Neural progenitor cell (in vitro differentiated cells): ENCODE data around the gene SDC1. TPM values are rescaled to one million over a fixed set of nuclear protein-coding genes. Genes with fewer than 3 reads are reported as not detected.

ENCODE experiments used
- DNase-seq: peaks from one replicate; pipeline ENCODE4 v3.0.0-alpha.2; 2016; ENCODE audit warnings: low spot score
- H2AFZ ChIP-seq: fragments of 200-600 bp; sonication (generic); replicated peaks from 2 replicates; pipeline ENCODE4 v1.6.1; 2016; ENCODE audit warnings: antibody characterized with exemption
- H3F3A ChIP-seq: fragments of 200-600 bp; sonication (generic); 2 replicates; pipeline ENCODE4 v1.6.1; 2016; ENCODE audit warnings: antibody characterized with exemption, low read depth
- H3K27ac ChIP-seq: fragments of 200-600 bp; sonication (generic); 2 replicates; pipeline ENCODE4 v1.5.1; 2016; ENCODE audit warnings: mild to moderate bottlenecking
- H3K27me3 ChIP-seq: fragments of 200-600 bp; sonication (generic); 2 replicates; pipeline ENCODE4 v1.6.1; 2016; ENCODE audit warnings: mild to moderate bottlenecking, moderate library complexity
- H3K36me3 ChIP-seq: fragments of 200-600 bp; sonication (generic); 2 replicates; pipeline ENCODE4 v1.5.1; 2016
- H3K4me1 ChIP-seq: fragments of 200-600 bp; sonication (generic); 2 replicates; pipeline ENCODE4 v1.6.1; 2016; ENCODE audit warnings: mixed run types
- H3K4me2 ChIP-seq: fragments of 200-600 bp; sonication (generic); 2 replicates; pipeline ENCODE4 v1.6.1; 2016
- H3K4me3 ChIP-seq: fragments of 200-600 bp; sonication (generic); 2 replicates; pipeline ENCODE4 v1.5.1; 2016
- H3K79me2 ChIP-seq: fragments of 200-600 bp; sonication (generic); 2 replicates; pipeline ENCODE4 v1.6.1; 2016; ENCODE audit warnings: low read depth
- H3K9ac ChIP-seq: fragments of 200-600 bp; sonication (generic); 2 replicates; pipeline ENCODE4 v1.6.1; 2016
- H3K9me3 ChIP-seq: fragments of 200-600 bp; sonication (generic); 2 replicates; pipeline ENCODE4 v1.5.1; 2016; ENCODE audit warnings: low read depth
- H4K20me1 ChIP-seq: fragments of 200-600 bp; sonication (generic); 2 replicates; pipeline ENCODE4 v1.6.1; 2016; ENCODE audit warnings: low read depth
- H3K27ac Mint-ChIP-seq: 3 replicates; pipeline ENCODE4 v1.8.0; 2021; ENCODE audit warnings: mixed read lengths
- H3K27me3 Mint-ChIP-seq: 2 replicates; pipeline ENCODE4 v1.8.0; 2022; ENCODE audit warnings: low read depth, mild to moderate bottlenecking, inconsistent platforms, moderate library complexity, mixed read lengths; ENCODE audit not compliant: insufficient read depth
- H3K36me3 Mint-ChIP-seq: 3 replicates; pipeline ENCODE4 v1.8.0; 2021; ENCODE audit warnings: mixed read lengths
- H3K4me1 Mint-ChIP-seq: 3 replicates; pipeline ENCODE4 v1.8.0; 2021; ENCODE audit warnings: mixed read lengths
- H3K4me3 Mint-ChIP-seq: 3 replicates; pipeline ENCODE4 v1.8.0; 2021; ENCODE audit warnings: mild to moderate bottlenecking, moderate library complexity, mixed read lengths
- H3K9me3 Mint-ChIP-seq: 3 replicates; pipeline ENCODE4 v1.8.0; 2020; ENCODE audit warnings: mixed read lengths
- EZH2 ChIP-seq: fragments of 200-600 bp; sonication (generic); IDR thresholded peaks from 2 replicates; pipeline ENCODE4 v1.6.1; 2017; ENCODE audit warnings: antibody characterized with exemption, mild to moderate bottlenecking, moderate library complexity
- EZH2phosphoT487 ChIP-seq: fragments of 200-600 bp; sonication (generic); IDR thresholded peaks from 2 replicates; pipeline ENCODE4 v1.6.1; 2017; ENCODE audit warnings: antibody characterized with exemption
- total RNA-seq: library from RNA; depleted of rRNA; stranded (reverse); fragments of >200 nt; gene quantifications from 2 replicates; pipeline ENCODE4 v1.2.3, GENCODE V29; 2015; ENCODE audit warnings: low replicate concordance
- TF ChIP-seq, protein P1 (sequence below): fragments of 200-600 bp; sonication (generic); IDR thresholded peaks from 2 replicates; pipeline ENCODE4 v1.5.1; 2017; ENCODE audit warnings: antibody characterized with exemption, mild to moderate bottlenecking

SDC1 gene
- total RNA-seq, 1 donor from 2014 or later: 27.5 TPM

DNA sequence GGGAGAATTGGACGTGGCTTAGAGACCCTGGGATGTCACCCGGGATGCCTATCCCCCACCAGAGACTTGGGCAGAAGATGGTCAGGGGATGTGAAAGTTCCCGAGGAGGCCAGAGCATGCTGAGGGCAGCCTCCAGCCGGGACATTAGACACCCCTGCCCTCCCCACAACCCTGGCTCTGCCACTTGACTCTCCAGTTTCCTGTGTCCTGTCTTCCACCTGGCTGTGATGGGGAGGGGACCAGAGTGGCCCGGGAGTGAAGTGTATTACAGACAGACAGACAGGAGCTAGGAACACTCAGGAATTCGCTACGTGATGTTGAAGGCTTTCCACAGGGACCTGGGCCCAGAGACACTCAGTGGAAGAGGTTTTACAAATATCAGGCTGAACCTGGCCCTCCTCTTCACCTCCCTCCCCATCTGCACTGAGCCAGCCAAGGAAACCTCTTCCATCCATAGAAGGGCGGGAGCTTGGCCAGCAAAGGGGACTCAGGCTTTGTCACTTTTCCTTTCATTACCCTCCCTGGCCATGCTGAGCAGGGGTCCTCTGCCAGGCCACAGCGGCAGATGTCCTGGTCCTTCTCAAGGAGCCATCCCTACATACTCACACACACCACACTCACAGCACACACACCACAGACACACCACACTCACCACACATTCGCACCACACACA is 60.7 kb downstream of the SDC1 start:
- H3K4me3 ChIP-seq: no peak overlapping the region
- no peak overlapping the region for H3K9ac ChIP-seq
- H3K79me2 ChIP-seq: no peaks in the 10 kb centered on the region
- Mint-ChIP-seq H3K27ac (no peak overlapping the region), H3K36me3 (no peaks in the 10 kb centered on the region), H3K9me3 (peaks cover 2% of the 10 kb centered on the region), H3K4me1 (peaks cover 3% of the 10 kb centered on the region), H3K4me3 (no peak overlapping the region), H3K27me3 (no peaks in the 10 kb centered on the region)
- peaks cover 17% of the 10 kb centered on the region for H3F3A ChIP-seq
- H2AFZ ChIP-seq: peak overlapping the region; percentile 31
- H3K27ac ChIP-seq: no peak overlapping the region
- no peaks in the 10 kb centered on the region for H3K27me3 ChIP-seq
- TF ChIP-seq, protein P1, sequence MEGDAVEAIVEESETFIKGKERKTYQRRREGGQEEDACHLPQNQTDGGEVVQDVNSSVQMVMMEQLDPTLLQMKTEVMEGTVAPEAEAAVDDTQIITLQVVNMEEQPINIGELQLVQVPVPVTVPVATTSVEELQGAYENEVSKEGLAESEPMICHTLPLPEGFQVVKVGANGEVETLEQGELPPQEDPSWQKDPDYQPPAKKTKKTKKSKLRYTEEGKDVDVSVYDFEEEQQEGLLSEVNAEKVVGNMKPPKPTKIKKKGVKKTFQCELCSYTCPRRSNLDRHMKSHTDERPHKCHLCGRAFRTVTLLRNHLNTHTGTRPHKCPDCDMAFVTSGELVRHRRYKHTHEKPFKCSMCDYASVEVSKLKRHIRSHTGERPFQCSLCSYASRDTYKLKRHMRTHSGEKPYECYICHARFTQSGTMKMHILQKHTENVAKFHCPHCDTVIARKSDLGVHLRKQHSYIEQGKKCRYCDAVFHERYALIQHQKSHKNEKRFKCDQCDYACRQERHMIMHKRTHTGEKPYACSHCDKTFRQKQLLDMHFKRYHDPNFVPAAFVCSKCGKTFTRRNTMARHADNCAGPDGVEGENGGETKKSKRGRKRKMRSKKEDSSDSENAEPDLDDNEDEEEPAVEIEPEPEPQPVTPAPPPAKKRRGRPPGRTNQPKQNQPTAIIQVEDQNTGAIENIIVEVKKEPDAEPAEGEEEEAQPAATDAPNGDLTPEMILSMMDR: no peak
- TF ChIP-seq EZH2phosphoT487: no peak
- TF ChIP-seq EZH2: no peak
- H3K9me3 ChIP-seq: no peaks in the 10 kb centered on the region
- no peak overlapping the region for H3K4me2 ChIP-seq
- H4K20me1 ChIP-seq: no peaks in the 10 kb centered on the region
- H3K36me3 ChIP-seq: no peaks in the 10 kb centered on the region
- H3K4me1 ChIP-seq: peaks cover 11% of the 10 kb centered on the region
- peak; percentile 40 for DNase-seq

DNA sequence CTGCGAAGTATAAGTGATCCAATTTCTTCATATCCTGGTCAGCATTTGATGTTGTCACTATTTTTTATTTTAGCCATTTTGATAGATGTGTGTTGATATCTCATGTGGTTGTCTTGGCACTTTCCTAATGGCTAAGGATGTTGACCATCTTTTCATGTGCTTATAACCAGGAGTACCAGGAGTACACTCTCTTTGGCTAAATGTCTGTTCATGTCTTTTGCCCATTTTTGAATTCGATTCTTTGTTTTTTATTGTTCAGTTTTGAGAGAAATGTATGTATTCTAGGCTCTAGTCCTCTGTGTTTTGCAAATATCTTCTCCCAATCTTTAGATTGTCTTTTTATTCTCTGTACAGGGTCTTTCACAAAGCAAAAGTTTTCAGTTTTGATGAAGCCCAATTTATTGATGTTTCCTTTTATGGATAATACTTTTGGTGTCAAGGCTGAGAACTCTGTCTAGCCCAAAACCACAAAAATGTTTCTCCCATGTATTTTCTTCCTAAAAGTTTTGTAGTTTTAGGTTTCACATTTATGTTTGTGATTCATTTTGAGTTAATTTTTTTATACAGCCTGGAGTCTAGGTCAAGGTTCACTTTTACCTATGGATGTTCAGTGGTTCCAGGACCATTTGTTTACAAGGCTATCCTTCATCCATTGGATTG is 65.4 kb downstream of the SDC1 start:
- Histone ChIP-seq H4K20me1 (no peaks in the 10 kb centered on the region), H3K4me1 (peaks cover 4% of the 10 kb centered on the region), H3K27me3 (no peaks in the 10 kb centered on the region), H3K36me3 (no peaks in the 10 kb centered on the region), H3K9ac (no peak overlapping the region), H3K4me2 (no peak overlapping the region), H3K4me3 (no peak overlapping the region), H3K9me3 (no peaks in the 10 kb centered on the region), H3K27ac (no peak overlapping the region), H3F3A (peaks cover 6% of the 10 kb centered on the region), H2AFZ (no peak overlapping the region), H3K79me2 (no peaks in the 10 kb centered on the region)
- peaks cover 2% of the 10 kb centered on the region for H3K27me3 Mint-ChIP-seq
- no peaks in the 10 kb centered on the region for H3K36me3 Mint-ChIP-seq
- peaks cover 2% of the 10 kb centered on the region for H3K9me3 Mint-ChIP-seq
- TF ChIP-seq EZH2: no peak
- TF ChIP-seq, protein P1: no peak
- no peak for TF ChIP-seq EZH2phosphoT487
- no peaks in the 10 kb centered on the region for H3K4me1 Mint-ChIP-seq
- H3K27ac Mint-ChIP-seq: no peak overlapping the region
- H3K4me3 Mint-ChIP-seq: no peak overlapping the region
- no peak for DNase-seq

DNA sequence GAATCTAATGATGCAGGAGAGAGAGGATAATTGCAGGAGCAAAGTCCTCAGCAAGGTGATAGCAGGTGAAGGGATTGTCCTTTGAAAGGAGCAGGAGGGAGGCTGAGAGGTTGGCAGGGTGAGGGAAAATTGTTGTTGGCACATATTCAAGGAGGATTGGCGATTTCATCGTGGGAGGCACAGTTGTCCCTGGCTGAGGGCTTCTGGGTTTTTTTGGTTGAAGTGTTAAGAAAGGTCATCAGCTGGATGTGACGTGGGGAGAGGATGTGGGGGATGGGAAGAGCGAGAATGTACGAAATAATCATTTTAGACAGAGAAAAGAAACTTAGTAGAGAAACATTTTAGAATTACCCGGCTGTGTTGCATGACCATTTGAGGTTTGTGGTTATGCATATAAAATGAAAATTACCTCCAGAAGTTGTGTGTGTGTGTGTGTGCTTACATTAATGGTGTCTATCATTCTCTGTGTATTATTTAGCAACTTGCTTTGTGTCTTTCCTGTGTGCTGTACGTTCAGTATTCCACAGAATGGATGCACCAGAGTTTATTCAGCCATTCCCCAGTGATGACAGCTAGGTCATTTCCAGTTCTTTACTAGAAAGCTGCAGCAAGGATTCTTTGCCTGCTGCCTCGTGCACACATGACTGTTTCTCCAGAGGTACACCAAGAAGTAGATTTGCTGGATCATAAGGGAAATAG is 67.6 kb downstream of the SDC1 start:
- Histone ChIP-seq H3F3A (no peaks in the 10 kb centered on the region), H3K9ac (no peak overlapping the region), H3K4me2 (no peak overlapping the region), H4K20me1 (no peaks in the 10 kb centered on the region), H3K36me3 (no peaks in the 10 kb centered on the region), H3K4me1 (no peaks in the 10 kb centered on the region), H3K27me3 (no peaks in the 10 kb centered on the region), H3K27ac (no peak overlapping the region), H2AFZ (no peak overlapping the region), H3K4me3 (no peak overlapping the region), H3K9me3 (no peaks in the 10 kb centered on the region), H3K79me2 (no peaks in the 10 kb centered on the region)
- Mint-ChIP-seq H3K36me3 (no peaks in the 10 kb centered on the region), H3K27ac (no peak overlapping the region), H3K9me3 (peaks cover 2% of the 10 kb centered on the region), H3K27me3 (peaks cover 2% of the 10 kb centered on the region), H3K4me1 (no peaks in the 10 kb centered on the region), H3K4me3 (no peak overlapping the region)
- TF ChIP-seq, protein P1: no peak
- no peak for TF ChIP-seq EZH2phosphoT487
- no peak for TF ChIP-seq EZH2
- no peak for DNase-seq
